Bronchial epithelial cell (primary cell): ENCODE measurements around the gene SSTR3. TPM values are rescaled to one million over a fixed set of nuclear protein-coding genes. Genes with fewer than 3 reads are reported as not detected.
"Not testable (repeated sequence)": the region's sequence is repeated elsewhere in the genome, so short reads cannot be mapped to it uniquely, and the experiment has no call there.

ENCODE experiments used
- DNase-seq: peaks from one replicate; pipeline ENCODE4 v3.0.0-alpha.2; 2010; ENCODE audit warnings: low read depth
- FAIRE-seq: peaks from 2 replicates; lab custom pipeline; 2011; peaks lifted over from hg19 to GRCh38; lab: Jason Lieb, UNC
- H3K27me3 ChIP-seq: 2 replicates; pipeline ENCODE4 v1.5.1; 2011; ENCODE audit warnings: low read length; ENCODE audit not compliant: control insufficient read depth, insufficient read depth
- H3K36me3 ChIP-seq: 2 replicates; pipeline ENCODE4 v1.5.1; 2011; ENCODE audit warnings: low read length; ENCODE audit not compliant: control insufficient read depth, insufficient read depth
- H3K4me3 ChIP-seq: 2 replicates; pipeline ENCODE4 v1.5.1; 2011; ENCODE audit warnings: mild to moderate bottlenecking, low read depth, low read length, control low read depth
- total RNA-seq: library from RNA; depleted of rRNA; stranded (reverse); fragments of >200 nt; gene quantifications from 2 replicates; pipeline ENCODE4 v1.2.1, GENCODE V29; 2014
- TF ChIP-seq, protein P1 (sequence below): IDR thresholded peaks from 2 replicates; pipeline ENCODE4 v1.5.1; 2011; ENCODE audit warnings: mild to moderate bottlenecking, moderate library complexity, low read length, control low read depth, inconsistent platforms; ENCODE audit not compliant: insufficient read depth, severe bottlenecking

SSTR3 gene
- total RNA-seq, 1 donor from 2014 or later: not detected

DNA sequence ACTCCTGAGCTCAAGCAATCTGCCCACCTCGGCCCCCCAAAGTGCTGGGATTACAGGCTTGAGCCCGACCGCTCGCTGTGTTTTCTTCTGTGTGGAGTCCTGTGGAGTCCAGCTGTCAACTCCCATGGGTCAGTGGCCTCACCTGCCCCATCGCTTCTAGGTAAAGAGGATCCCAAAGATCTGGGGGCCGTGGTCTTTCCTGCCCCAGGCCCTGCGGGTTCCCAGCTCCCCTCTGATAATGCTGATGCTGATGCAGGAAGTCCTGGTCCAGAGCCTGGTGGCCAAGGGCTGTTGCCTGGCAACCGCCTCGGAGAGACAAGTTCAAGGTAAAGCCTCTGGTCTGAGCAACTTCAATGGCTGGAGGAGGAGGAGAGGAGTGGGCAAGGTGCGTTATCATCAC lies 9.6 kb downstream of the SSTR3 start:
- FAIRE-seq (no peak), DNase-seq (no peak)

DNA sequence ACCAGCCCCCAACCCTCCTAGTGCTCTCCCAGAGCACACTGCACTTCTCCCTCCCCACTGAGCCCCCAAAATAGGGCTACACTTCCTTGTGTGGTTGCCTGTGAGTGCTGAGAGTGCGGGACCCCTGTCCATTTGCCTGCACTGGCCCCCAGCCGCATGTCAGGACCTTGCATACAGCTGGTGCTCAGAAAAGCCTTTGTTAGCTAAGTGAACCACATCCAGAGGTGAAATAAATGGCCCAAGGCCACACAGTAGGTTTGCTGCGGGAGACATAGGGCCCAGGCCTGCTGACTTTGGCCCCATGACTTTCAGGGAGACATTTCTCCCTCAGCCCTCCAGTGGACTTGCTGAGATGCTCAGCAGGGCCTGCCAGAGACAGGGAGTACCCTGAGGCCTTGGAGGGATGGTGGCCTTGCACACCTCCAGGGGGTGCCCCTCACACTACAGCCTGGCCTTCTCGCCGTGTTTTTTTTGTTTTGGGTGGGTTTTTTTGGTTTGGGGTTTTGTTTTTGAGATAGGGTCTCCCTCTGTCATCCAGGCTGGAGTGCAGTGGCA lies 10.2 kb downstream of the SSTR3 start:
- DNase-seq (no peak), FAIRE-seq (no peak)
- TF ChIP-seq, protein P1, sequence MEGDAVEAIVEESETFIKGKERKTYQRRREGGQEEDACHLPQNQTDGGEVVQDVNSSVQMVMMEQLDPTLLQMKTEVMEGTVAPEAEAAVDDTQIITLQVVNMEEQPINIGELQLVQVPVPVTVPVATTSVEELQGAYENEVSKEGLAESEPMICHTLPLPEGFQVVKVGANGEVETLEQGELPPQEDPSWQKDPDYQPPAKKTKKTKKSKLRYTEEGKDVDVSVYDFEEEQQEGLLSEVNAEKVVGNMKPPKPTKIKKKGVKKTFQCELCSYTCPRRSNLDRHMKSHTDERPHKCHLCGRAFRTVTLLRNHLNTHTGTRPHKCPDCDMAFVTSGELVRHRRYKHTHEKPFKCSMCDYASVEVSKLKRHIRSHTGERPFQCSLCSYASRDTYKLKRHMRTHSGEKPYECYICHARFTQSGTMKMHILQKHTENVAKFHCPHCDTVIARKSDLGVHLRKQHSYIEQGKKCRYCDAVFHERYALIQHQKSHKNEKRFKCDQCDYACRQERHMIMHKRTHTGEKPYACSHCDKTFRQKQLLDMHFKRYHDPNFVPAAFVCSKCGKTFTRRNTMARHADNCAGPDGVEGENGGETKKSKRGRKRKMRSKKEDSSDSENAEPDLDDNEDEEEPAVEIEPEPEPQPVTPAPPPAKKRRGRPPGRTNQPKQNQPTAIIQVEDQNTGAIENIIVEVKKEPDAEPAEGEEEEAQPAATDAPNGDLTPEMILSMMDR: no peak

More for the DNA sequence above, 9.6 kb downstream of the SSTR3 start:
- Histone ChIP-seq H3K27me3 (no peaks in the 10 kb centered on the region), H3K36me3 (no peaks in the 10 kb centered on the region), H3K4me3 (no peak overlapping the region)
- TF ChIP-seq, protein P1: no peak

DNA sequence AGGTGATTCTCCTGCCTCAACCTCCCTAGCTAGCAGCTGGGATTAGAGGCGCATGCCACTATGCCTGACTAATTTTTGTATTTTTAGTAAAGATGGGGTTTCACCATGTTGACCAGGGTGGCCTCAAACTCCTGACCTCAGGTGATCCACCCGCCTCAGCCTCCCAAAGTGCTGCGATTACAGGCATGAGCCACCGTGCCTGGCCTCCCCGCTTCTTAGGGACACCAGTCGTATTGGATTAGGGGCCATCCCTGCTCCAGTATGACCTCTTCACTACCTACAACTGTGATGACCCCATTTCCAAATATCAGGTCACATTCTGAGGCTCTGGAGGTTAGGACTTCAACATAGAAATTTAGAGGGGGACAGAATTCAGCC lies 10.8 kb downstream of the SSTR3 start:
- not testable (repeated sequence) for FAIRE-seq, DNase-seq, H3K4me3 ChIP-seq, H3K27me3 ChIP-seq, H3K36me3 ChIP-seq

More for the DNA sequence above, 10.2 kb downstream of the SSTR3 start:
- H3K27me3 ChIP-seq: no peaks in the 10 kb centered on the region
- H3K36me3 ChIP-seq: no peaks in the 10 kb centered on the region
- no peak overlapping the region for H3K4me3 ChIP-seq

DNA sequence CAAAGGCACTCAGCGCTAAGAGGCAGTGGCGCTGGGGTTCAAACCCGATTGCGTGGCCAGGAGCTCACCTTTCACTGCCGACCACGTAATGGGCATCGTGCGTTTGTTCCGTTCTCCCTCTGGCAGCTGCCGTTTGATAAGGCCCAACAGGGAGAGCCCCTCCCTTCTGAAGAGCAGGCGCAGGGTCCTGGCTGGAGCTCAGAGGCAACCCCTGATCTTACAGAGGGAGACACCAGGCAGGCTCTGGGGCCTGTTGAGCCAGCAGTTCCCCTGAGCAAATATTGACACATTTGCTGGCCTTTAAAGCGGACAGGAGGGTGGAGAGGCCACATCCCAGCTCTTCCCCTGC lies 12.5 kb downstream of the SSTR3 start:
- TF ChIP-seq, protein P1: no peak
- H3K36me3 ChIP-seq: no peaks in the 10 kb centered on the region
- DNase-seq: peak; percentile 21
- no peaks in the 10 kb centered on the region for H3K27me3 ChIP-seq
- FAIRE-seq: no peak
- peak overlapping the region; percentile 57 for H3K4me3 ChIP-seq

DNA sequence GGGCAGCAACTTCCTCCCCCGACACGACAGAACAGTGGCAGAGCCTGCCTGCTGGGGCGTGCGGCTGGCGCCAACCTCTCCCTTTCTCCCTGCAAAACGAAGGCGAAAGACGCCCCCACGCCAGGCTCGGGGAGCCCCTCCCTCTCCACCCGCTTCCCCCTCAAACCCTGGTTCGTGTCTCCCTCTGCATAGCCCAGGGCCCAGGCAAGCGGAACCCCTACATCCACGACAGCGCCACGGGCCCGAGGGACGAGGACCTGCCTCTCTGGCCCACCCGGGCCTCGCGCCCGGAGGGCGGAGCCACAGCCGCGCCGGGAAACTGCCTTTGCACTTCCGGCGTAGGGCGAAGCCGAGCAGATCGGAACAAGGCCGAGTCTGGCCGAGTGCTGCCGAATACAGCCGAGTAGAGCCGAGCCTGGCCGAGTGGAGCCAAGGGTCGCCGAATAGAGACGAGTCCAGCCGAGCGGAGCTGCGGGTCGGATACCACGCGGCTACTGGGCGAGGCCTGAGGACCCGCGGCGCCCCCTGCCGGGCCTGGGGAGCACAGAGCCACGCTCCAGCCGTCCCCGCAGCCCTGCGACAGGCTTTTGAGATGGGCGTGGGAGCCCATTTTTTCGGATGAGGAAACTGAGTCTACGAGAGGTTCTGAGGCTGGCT lies 13.0 kb downstream of the SSTR3 start:
- TF ChIP-seq, protein P1: peak; percentile 96
- FAIRE-seq (no peak), DNase-seq (peak; percentile 91)
- no peaks in the 10 kb centered on the region for H3K27me3 ChIP-seq
- no peaks in the 10 kb centered on the region for H3K36me3 ChIP-seq
- peak overlapping the region; percentile 57 for H3K4me3 ChIP-seq

DNA sequence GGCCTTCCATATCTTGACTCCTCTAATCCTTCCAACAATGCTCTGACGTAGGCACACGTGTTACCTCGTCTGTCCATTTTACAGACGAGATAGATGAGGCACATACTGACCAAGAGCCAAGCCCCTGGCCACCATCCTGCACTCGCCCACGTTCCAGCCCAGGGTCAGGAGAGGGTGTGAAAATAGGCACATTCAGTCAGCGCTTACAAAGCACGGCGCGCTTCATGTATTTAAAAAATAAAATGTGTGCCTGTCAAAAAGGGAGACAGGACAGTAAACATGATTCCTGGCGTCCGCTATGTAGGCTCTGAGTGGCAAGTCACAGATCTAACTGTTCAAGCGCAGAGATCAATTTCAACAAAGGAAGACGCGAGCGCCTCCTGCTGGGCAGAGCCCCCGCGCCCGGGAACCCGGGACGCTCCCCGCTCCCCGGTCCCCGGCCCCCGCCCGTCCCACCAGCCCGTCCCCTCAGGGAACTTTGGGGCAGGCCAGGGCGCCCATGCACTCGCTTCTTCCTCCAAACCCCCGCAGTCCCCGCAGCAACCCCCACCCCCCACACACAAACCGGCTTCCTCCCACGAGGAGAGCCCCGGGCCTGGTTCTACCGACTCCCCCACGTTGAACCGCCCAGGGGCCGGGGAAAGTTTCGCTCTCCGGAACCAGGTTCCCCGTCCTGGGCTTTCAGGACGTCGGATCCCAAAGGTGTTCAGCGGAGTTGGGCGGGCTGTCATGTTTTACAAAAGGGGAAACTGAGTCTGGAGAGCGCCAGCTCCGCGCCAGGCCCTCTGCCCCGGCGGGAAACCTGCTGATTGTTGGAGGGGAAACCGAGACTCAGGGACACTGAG lies 13.8 kb downstream of the SSTR3 start:
- Histone ChIP-seq H3K27me3 (no peaks in the 10 kb centered on the region), H3K4me3 (peak overlapping the region; percentile 57), H3K36me3 (no peaks in the 10 kb centered on the region)
- TF ChIP-seq, protein P1: peak; percentile 89
- DNase-seq (peak; percentile 67), FAIRE-seq (no peak)
